Measurements from ENCODE around the gene TTLL13. TPM values are rescaled to one million over a fixed set of nuclear protein-coding genes. Genes with fewer than 3 reads are reported as not detected.

Gene TTLL13
- total RNA-seq, 1 donor from 2014 or later, result not detected

DNA sequence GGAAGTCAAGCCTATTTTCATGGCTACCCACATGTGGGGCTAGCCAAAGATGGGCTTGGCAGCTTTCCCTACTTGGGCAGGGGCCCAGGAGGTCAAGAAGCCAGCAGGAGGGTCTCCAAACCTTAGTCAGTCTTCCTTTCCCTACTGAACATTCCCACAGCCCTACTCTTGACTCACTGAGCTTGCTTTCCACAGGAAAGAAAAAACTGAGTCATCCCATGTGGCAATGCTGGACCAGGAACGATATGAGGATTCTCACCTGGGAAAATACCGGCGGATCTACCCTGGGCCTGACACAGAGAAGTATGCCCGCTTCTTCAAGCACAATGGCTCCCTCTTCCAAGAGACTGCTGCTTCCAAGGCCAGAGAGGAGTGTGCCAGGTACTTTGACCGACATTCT is 12.5 kb downstream of the TTLL13 start:
- H3K27ac Mint-ChIP-seq (ENCODE audit: unreplicated experiment), result no peak overlapping the region
- no peaks in the 10 kb centered on the region for H3K9me3 Mint-ChIP-seq (ENCODE audit: low read depth)
- H3K4me3 Mint-ChIP-seq (ENCODE audit: unreplicated experiment), result no peak overlapping the region
- H3K36me3 Mint-ChIP-seq (ENCODE audit: low read depth), result no peaks in the 10 kb centered on the region
- DNase-seq (ENCODE audit: low spot score), result peak; percentile 30
- peaks cover 14% of the 10 kb centered on the region for H3K4me1 Mint-ChIP-seq (ENCODE audit: low read depth)
- TF ChIP-seq, protein P1, sequence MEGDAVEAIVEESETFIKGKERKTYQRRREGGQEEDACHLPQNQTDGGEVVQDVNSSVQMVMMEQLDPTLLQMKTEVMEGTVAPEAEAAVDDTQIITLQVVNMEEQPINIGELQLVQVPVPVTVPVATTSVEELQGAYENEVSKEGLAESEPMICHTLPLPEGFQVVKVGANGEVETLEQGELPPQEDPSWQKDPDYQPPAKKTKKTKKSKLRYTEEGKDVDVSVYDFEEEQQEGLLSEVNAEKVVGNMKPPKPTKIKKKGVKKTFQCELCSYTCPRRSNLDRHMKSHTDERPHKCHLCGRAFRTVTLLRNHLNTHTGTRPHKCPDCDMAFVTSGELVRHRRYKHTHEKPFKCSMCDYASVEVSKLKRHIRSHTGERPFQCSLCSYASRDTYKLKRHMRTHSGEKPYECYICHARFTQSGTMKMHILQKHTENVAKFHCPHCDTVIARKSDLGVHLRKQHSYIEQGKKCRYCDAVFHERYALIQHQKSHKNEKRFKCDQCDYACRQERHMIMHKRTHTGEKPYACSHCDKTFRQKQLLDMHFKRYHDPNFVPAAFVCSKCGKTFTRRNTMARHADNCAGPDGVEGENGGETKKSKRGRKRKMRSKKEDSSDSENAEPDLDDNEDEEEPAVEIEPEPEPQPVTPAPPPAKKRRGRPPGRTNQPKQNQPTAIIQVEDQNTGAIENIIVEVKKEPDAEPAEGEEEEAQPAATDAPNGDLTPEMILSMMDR (IDR thresholded peaks at IDR 0.05), result no peak
- no peaks in the 10 kb centered on the region for H3K27me3 Mint-ChIP-seq (ENCODE audit: low read depth)

DNA sequence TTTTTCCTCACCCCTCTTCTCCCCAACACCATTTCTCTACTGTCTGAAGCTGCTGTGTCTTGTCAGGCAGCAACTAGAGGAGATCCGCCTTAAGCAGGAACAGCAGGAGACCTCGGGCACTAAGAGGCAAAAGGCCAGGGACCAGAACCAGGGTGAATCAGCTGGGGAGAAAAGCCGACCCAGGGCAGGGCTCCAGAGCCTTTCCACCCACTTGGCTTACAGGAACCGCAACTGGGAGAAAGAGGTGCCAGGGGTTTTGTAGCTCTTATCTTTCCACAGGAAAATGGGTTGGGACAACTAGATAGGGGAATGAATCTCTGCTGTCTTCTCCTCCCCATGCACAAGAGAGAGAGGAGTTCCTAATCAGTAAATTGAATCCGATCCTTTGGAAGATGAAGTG is 13.1 kb downstream of the TTLL13 start:
- Mint-ChIP-seq H3K4me3 (ENCODE audit: unreplicated experiment) (no peak overlapping the region), H3K4me1 (ENCODE audit: low read depth) (peaks cover 20% of the 10 kb centered on the region), H3K27me3 (ENCODE audit: low read depth) (no peaks in the 10 kb centered on the region), H3K36me3 (ENCODE audit: low read depth) (no peaks in the 10 kb centered on the region), H3K9me3 (ENCODE audit: low read depth) (no peaks in the 10 kb centered on the region), H3K27ac (ENCODE audit: unreplicated experiment) (no peak overlapping the region)
- DNase-seq (ENCODE audit: low spot score), result peak; percentile 15
- TF ChIP-seq, protein P1 (IDR thresholded peaks at IDR 0.05), result no peak

DNA sequence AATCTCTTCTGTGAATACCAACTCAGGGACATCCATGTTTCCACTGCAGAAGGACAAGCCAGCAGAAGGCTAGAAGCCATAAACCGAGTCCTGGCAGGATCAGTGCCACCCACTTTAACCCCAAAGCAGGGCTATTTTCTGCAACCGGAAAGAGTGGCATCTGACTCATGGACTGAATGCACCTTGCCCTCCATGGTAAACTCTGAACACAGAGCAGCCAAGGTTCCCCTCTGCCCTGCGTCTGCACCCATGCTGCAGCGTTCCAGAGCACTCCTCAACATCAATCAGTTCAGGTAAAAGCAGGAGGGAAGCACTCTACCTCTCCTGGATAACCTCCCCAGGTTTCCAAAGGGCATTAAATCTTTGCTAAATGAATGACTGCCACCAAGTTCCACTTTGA is 15.3 kb downstream of the TTLL13 start:
- H3K9me3 Mint-ChIP-seq (ENCODE audit: low read depth), result no peaks in the 10 kb centered on the region
- peak overlapping the region; percentile 96 for H3K27ac Mint-ChIP-seq (ENCODE audit: unreplicated experiment)
- TF ChIP-seq, protein P1 (IDR thresholded peaks at IDR 0.05), result no peak
- H3K4me1 Mint-ChIP-seq (ENCODE audit: low read depth), result peaks cover 36% of the 10 kb centered on the region
- DNase-seq (ENCODE audit: low spot score), result no peak
- H3K4me3 Mint-ChIP-seq (ENCODE audit: unreplicated experiment), result peak overlapping the region; percentile 94
- H3K36me3 Mint-ChIP-seq (ENCODE audit: low read depth), result peaks cover 6% of the 10 kb centered on the region
- H3K27me3 Mint-ChIP-seq (ENCODE audit: low read depth), result no peaks in the 10 kb centered on the region

DNA sequence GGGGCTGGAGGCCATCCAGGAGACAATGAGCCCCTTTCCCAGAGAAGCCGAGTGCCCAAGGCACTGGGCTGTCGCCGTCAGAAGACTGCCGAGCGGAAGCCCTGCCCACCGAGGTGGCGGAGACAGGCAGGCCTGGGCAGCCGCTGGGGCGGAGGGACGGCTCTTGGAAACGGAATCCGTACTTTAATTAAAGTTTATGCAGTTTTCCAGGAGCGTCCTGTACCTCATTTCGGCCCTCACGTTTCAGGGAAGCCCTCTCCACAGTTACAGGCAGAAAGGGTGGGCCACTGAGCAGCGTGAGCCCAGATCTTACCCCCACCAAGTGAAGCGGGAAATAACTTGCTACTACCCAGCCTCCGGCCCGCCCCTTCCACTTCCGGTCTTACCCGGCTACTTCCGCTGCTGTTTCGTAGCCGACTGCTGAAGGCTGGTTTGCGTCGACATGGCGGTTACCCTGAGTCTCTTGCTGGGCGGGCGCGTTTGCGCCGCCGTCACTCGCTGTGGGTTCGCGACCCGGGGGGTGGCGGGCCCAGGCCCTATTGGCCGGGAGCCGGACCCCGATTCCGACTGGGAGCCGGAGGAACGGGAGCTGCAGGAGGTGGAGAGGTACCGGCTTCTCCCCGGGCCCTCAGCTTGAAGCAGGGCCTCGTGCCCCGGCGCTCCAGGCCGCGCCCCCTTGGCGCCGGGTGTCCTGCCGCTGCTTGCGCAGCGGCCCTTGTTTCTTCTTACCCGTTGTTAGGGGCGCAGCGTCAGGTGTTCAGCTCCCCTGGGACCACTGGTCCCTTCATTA is 16.1 kb downstream of the TTLL13 start, which contains the start of gene NGRN:
NGRN (plus strand) TSS at position 402 of the 790 bp plus-strand sequence; CDS start at position 443, 41 bp downstream.
- peaks cover 11% of the 10 kb centered on the region for H3K36me3 Mint-ChIP-seq (ENCODE audit: low read depth)
- H3K27me3 Mint-ChIP-seq (ENCODE audit: low read depth), result no peaks in the 10 kb centered on the region
- H3K4me3 Mint-ChIP-seq (ENCODE audit: unreplicated experiment), result peak within 1 kb of the TSS; percentile 94
- peak within 1 kb of the TSS; percentile 96 for H3K27ac Mint-ChIP-seq (ENCODE audit: unreplicated experiment)
- TF ChIP-seq, protein P1 (IDR thresholded peaks at IDR 0.05), result no peak
- DNase-seq (ENCODE audit: low spot score), result peak; percentile 96
- H3K4me1 Mint-ChIP-seq (ENCODE audit: low read depth), result peaks cover 44% of the 10 kb centered on the region
- no peaks in the 10 kb centered on the region for H3K9me3 Mint-ChIP-seq (ENCODE audit: low read depth)

DNA sequence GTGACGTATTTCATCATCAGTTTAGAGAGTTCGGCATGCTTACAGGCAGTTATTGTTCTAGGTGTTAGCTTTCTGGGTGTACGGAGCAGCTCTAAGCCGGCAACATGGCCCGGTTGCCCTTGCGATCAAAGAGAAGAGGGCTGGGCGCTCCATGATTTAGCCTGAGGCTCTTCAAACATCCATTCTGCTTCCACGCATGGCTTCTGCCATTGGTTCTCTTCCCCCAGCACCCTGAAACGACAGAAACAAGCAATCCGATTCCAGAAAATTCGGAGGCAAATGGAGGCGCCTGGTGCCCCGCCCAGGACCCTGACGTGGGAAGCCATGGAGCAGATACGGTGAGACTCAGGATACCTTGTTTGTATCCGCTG is 16.7 kb downstream of the TTLL13 start:
- Mint-ChIP-seq H3K9me3 (ENCODE audit: low read depth) (no peaks in the 10 kb centered on the region), H3K4me1 (ENCODE audit: low read depth) (peaks cover 46% of the 10 kb centered on the region), H3K36me3 (ENCODE audit: low read depth) (peaks cover 11% of the 10 kb centered on the region), H3K4me3 (ENCODE audit: unreplicated experiment) (peak overlapping the region; percentile 94), H3K27ac (ENCODE audit: unreplicated experiment) (peak overlapping the region; percentile 96), H3K27me3 (ENCODE audit: low read depth) (no peaks in the 10 kb centered on the region)
- no peak for DNase-seq (ENCODE audit: low spot score)
- TF ChIP-seq, protein P1 (IDR thresholded peaks at IDR 0.05), result no peak

Measured in chondrocyte (in vitro differentiated cells).